IPS-18c (cell line): ENCODE data around the gene ZNF891.

Source experiments
- H3K4me3 ChIP-seq: 2 replicates; pipeline ENCODE4 v1.7.0; 2013; ENCODE audit warnings: low read depth, mild to moderate bottlenecking, low read length, moderate library complexity; ENCODE audit not compliant: insufficient read depth
- H3K9me3 ChIP-seq: one replicate; pipeline ENCODE4 v1.6.1; 2013; ENCODE audit warnings: mild to moderate bottlenecking, low read length, moderate library complexity; ENCODE audit not compliant: control insufficient read depth, insufficient read depth

ZNF891 gene

GRCh38 chr12:133080368-133081158 lies 49.5 kb downstream of the ZNF891 start, which contains the start of gene ZNF140:
TSS of gene ZNF140 (plus strand) at chr12:133080923. CDS start at chr12:133081321, 398 bp downstream.
- Histone ChIP-seq H3K9me3 (peaks cover 12% of the 10 kb centered on the region), H3K4me3 (peak within 1 kb of the TSS; percentile 69)

- Histone ChIP-seq H3K9me3 (peaks cover 13% of the 10 kb centered on the region), H3K4me3 (peak overlapping the region; percentile 69; the same call in 1 of the 2 replicates)
Observed at GRCh38 chr12:133080026-133080367, 50.1 kb downstream of the ZNF891 start.

- Histone ChIP-seq H3K4me3 (no peak overlapping the region), H3K9me3 (peaks cover 21% of the 10 kb centered on the region)
Observed at GRCh38 chr12:133073836-133074235, 56.2 kb downstream of the ZNF891 start.

- Histone ChIP-seq H3K9me3 (peaks cover 41% of the 10 kb centered on the region), H3K4me3 (no peak overlapping the region)
Observed at GRCh38 chr12:133063556-133063955, 66.5 kb downstream of the ZNF891 start.

- Histone ChIP-seq H3K4me3 (no peak overlapping the region), H3K9me3 (peaks cover 53% of the 10 kb centered on the region)
Observed at GRCh38 chr12:133061954-133062353, 68.1 kb downstream of the ZNF891 start.

GRCh38 chr12:133058203-133059113 lies 71.6 kb downstream of the ZNF891 start:
- H3K4me3 ChIP-seq: no peak overlapping the region; the same call in 1 of the 2 replicates
- peaks cover 39% of the 10 kb centered on the region for H3K9me3 ChIP-seq

- Histone ChIP-seq H3K9me3 (peaks cover 35% of the 10 kb centered on the region), H3K4me3 (no peak overlapping the region)
Observed at GRCh38 chr12:133057446-133057845, 72.6 kb downstream of the ZNF891 start.
